ENCODE measurements around the gene TMEM53. TPM values are rescaled to one million over a fixed set of nuclear protein-coding genes. Genes with fewer than 3 reads are reported as not detected.

The TMEM53 gene
- total and polyA plus RNA-seq, 8 donors, result 2.6 to 10.4 (median 4.5) TPM

DNA sequence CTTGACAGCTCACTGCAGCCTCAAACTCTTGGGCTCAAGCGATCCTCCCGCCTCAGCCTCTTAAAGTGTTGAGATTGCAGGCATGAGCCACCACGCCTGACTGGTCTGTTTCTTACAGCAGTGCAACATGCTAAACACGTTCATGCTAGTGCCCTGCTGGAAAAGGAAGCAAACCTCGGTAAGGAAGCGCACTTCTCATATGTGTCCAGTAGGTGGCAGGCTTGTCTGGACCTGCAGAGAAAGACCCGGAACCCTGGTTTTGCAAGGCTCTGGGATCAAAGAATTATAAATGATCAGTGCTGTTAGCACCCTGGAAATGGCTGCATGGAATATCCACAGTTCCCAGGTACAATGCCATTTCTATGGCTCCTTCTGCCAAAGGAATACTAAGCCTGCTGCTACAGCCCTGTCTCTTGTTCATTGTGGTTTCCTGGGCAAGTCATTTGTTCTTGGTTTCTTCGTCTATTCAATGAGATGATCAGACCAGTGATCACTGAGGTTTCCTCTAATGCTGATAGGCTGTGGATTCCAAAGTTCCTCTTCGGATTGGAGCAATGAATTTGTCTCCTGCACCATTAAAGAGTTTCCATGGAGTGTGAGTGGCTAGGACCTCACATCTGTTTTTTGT, 40.8 kb upstream of the TMEM53 start:
- Histone ChIP-seq H3K27ac (no peak overlapping the region), H3K4me3 (no peak overlapping the region), H3K27me3 (no peaks in the 10 kb centered on the region), H3K9me3 (no peaks in the 10 kb centered on the region), H3K36me3 (no peaks in the 10 kb centered on the region), H3K4me1 (peaks cover 0 to 6% (median 0%) of the 10 kb centered on the region in 3 donors)
- WGBS, 2 donors, result 7 to 8% methylated on average over 9 of the region's 9 CpGs
- TF ChIP-seq, protein P1, sequence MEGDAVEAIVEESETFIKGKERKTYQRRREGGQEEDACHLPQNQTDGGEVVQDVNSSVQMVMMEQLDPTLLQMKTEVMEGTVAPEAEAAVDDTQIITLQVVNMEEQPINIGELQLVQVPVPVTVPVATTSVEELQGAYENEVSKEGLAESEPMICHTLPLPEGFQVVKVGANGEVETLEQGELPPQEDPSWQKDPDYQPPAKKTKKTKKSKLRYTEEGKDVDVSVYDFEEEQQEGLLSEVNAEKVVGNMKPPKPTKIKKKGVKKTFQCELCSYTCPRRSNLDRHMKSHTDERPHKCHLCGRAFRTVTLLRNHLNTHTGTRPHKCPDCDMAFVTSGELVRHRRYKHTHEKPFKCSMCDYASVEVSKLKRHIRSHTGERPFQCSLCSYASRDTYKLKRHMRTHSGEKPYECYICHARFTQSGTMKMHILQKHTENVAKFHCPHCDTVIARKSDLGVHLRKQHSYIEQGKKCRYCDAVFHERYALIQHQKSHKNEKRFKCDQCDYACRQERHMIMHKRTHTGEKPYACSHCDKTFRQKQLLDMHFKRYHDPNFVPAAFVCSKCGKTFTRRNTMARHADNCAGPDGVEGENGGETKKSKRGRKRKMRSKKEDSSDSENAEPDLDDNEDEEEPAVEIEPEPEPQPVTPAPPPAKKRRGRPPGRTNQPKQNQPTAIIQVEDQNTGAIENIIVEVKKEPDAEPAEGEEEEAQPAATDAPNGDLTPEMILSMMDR (IDR thresholded peaks at IDR 0.05), result peak; percentile 83 to 92 (median 88)
- FAIRE-seq (no peak), DNase-seq (peak in 3 of 6 donors; percentile 50 to 82 (median 56)), ATAC-seq (peak; percentile 81 to 99 (median 95))
- intact Hi-C loops (cut with DNase I), result no loop called here

DNA sequence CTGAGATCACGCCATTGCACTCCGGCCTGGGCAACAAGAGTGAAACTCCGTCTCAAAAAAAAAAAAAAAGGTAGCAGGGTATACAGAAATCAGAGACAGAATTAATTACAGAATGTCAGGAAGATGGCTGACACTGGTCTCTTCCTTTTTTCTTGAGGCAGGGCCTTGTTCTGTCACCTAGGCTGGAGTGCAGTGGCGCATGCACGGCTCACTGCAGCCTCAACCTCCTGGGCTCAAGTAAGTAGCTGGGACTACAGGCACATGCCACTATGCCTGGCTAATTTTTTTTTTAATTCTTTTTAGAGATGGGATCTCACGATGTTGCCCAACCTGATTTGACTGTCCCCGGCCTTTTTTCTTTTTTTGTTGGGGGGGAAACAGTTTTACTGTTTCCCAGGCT, 40.3 kb upstream of the TMEM53 start:
- no peaks in the 10 kb centered on the region for H3K27me3 ChIP-seq
- WGBS, 2 donors, result 82 to 83% methylated on average over 7 of the region's 7 CpGs
- no peak overlapping the region for H3K27ac ChIP-seq
- no peaks in the 10 kb centered on the region for H3K9me3 ChIP-seq
- FAIRE-seq, result no peak
- no peaks in the 10 kb centered on the region for H3K36me3 ChIP-seq
- no peak overlapping the region for H3K4me3 ChIP-seq
- DNase-seq, result no peak
- TF ChIP-seq, protein P1 (IDR thresholded peaks at IDR 0.05), result no peak
- ATAC-seq, result peak in 2 of 4 donors; percentile 22 to 32
- intact Hi-C loops (cut with DNase I), result no loop called here
- peaks cover 0 to 6% (median 0%) of the 10 kb centered on the region in 3 donors for H3K4me1 ChIP-seq

DNA sequence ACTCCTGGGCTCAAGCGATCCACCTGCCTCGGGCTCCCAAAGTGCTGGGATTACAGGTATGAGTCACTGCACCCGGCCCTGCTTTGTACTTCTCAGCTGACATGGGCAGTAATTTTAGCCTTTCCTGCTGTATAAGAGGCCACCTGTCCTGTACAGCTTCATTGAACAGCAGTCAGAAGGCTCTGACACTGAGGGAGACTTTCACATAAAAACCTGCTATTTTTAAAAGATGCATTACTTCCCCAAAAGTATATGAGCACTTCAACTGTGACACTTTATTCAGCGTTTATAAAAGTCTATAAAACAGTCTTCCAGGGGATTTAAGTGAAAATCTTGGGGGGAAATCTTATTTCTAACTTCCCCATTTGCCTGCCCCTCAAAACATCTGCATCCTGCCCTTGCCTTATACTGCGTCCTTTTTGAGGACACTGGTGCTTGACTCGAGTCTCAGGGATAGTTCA, 39.1 kb upstream of the TMEM53 start:
- no peak overlapping the region for H3K4me3 ChIP-seq
- H3K27me3 ChIP-seq, result no peaks in the 10 kb centered on the region
- TF ChIP-seq, protein P1 (IDR thresholded peaks at IDR 0.05), result no peak
- WGBS, 2 donors, result 45 to 58% methylated on average over 6 of the region's 6 CpGs
- ATAC-seq, result no peak
- no peak overlapping the region for H3K27ac ChIP-seq
- FAIRE-seq, result no peak
- intact Hi-C loops (cut with DNase I), result no loop called here
- no peaks in the 10 kb centered on the region for H3K36me3 ChIP-seq
- peaks cover 0 to 6% (median 0%) of the 10 kb centered on the region in 3 donors for H3K4me1 ChIP-seq
- no peaks in the 10 kb centered on the region for H3K9me3 ChIP-seq
- DNase-seq, result no peak

DNA sequence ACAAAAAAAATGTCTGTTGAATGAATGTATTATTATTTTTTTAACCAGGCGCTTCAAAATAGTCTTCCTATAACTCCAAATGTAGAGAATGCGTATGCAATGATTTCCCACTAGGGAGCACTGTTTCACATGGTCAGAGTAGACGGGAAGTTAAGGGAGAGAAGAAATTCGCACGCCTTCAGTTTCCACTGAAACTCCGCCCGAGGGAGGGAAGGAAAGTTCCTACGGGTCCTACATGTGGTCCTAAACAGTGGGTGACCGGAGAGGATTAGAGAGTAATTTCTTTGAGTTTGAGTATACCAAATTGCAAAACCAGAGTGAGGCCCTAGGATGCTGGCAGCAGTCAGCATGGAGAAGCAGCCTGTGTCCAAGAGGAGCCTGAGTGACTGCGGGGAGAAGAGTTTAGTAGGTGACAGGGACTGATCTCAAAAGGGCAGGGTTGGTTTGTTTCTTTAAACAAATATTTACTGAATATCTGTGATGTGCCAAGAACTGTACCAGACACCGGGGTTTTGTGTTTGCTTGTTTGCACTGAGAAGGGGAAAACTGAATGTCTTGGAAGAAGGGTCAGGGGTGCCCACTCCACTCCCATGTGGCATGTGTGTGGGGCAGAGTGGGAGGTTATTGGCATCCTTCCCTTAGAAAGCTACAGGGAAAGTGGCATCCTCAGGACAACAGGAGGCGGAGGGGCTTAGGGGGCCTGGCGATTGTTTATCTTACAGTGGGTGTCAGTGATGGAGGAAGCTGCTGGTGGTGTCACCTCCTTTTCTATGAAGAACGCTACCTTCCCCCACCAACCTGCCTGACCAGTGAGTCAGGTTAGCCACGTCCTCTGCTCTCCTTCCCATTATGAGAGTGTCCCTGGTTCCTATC, 33.9 kb upstream of the TMEM53 start:
- Histone ChIP-seq H3K4me3 (peak overlapping the region in 1 of 4 donors; percentile 19), H3K4me1 (no peaks in the 10 kb centered on the region), H3K36me3 (no peaks in the 10 kb centered on the region), H3K27ac (no peak overlapping the region), H3K9me3 (no peaks in the 10 kb centered on the region), H3K27me3 (no peaks in the 10 kb centered on the region)
- peak in 2 of 6 donors; percentile 23 to 43 for DNase-seq
- ATAC-seq, result peak; percentile 75 to 97 (median 94)
- TF ChIP-seq, protein P1 (IDR thresholded peaks at IDR 0.05), result peak; percentile 28 to 61 (median 42)
- peak; percentile 67 for FAIRE-seq
- intact Hi-C loops (cut with DNase I), result no loop called here
- whole genome bisulfite sequencing, 2 donors, result 29 to 35% methylated on average over 15 of the region's 15 CpGs
